GM23248 (cell line): ENCODE measurements around the gene SMO.
"Not testable (repeated sequence)": the region's sequence is repeated elsewhere in the genome, so short reads cannot be mapped to it uniquely, and the experiment has no call there.

ENCODE experiments used
- EZH2 ChIP-seq: fragments of 200-600 bp; sonication (generic); IDR thresholded peaks from 2 replicates; pipeline ENCODE4 v1.6.1; 2018; ENCODE audit warnings: antibody characterized with exemption, mild to moderate bottlenecking; ENCODE audit not compliant: insufficient read depth, poor library complexity, severe bottlenecking
- EZH2phosphoT487 ChIP-seq: fragments of 200-600 bp; sonication (generic); IDR thresholded peaks from 2 replicates; pipeline ENCODE4 v1.6.1; 2018; ENCODE audit warnings: antibody characterized with exemption, moderate library complexity, mild to moderate bottlenecking, low read depth; ENCODE audit not compliant: insufficient read depth

DNA sequence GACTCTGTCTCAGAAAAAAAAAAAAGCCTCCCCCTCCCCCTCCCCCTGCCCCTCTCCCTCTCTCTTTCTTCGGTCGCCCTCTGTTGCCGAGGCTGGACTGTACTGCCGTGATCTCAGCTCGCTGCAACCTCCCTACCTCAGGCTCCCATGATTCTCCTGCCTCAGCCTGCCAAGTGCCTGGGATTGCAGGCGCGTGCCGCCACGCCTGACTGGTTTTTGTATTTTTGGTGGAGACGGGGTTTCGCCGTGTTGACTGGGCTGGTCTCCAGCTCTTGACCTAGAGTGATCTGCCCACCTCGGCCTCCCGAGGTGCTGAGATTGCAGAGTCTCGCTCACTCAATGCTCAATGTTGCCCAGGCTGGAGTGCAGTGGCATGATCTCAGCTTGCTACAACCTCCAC lies 27.3 kb downstream of the SMO start:
- TF ChIP-seq EZH2, EZH2phosphoT487: not testable (repeated sequence)
